Stimulated activated CD4-positive, alpha-beta T cell treated with anti-CD3 and anti-CD28 coated beads, Interleukin-1b, Interleukin-23, amount 100 ng/mL, for 48 hours (primary cell): ENCODE measurements around the gene CEACAM19.
"Not testable (repeated sequence)": the region's sequence is repeated elsewhere in the genome, so short reads cannot be mapped to it uniquely, and the experiment has no call there.

Experiments
- DNase-seq: peaks from one replicate; pipeline ENCODE4 v3.0.0-alpha.2; 2020

The CEACAM19 gene

GRCh38 chr19:44677019-44677811, 5.9 kb downstream of the CEACAM19 start:
- no peak for DNase-seq

- DNase-seq: no peak
Measured at GRCh38 chr19:44680536-44680935, 9.3 kb downstream of the CEACAM19 start.

- DNase-seq: no peak
Measured at GRCh38 chr19:44681992-44682790, 10.9 kb downstream of the CEACAM19 start.

- no peak for DNase-seq
Measured at GRCh38 chr19:44682807-44683206, 11.5 kb downstream of the CEACAM19 start.

GRCh38 chr19:44683434-44684210, 12.3 kb downstream of the CEACAM19 start:
- no peak for DNase-seq

GRCh38 chr19:44684396-44684795, 13.1 kb downstream of the CEACAM19 start:
- DNase-seq: not testable (repeated sequence)

GRCh38 chr19:44684892-44685863, 13.9 kb downstream of the CEACAM19 start:
- DNase-seq: peak; percentile 14

- DNase-seq: no peak
Measured at GRCh38 chr19:44685877-44686276, 14.6 kb downstream of the CEACAM19 start.

GRCh38 chr19:44686896-44687295, 15.6 kb downstream of the CEACAM19 start:
- DNase-seq: no peak

GRCh38 chr19:44687888-44688287, 16.6 kb downstream of the CEACAM19 start:
- no peak for DNase-seq

- DNase-seq: peak; percentile 73
Measured at GRCh38 chr19:44689290-44690130, 18.2 kb downstream of the CEACAM19 start.

GRCh38 chr19:44690131-44690440, 18.8 kb downstream of the CEACAM19 start:
- DNase-seq: no peak

GRCh38 chr19:44692379-44692721, 21.1 kb downstream of the CEACAM19 start:
- no peak for DNase-seq

GRCh38 chr19:44694184-44694579, 22.9 kb downstream of the CEACAM19 start:
- peak; percentile 52 for DNase-seq

GRCh38 chr19:44696939-44697669, 25.8 kb downstream of the CEACAM19 start:
- no peak for DNase-seq

- no peak for DNase-seq
Measured at GRCh38 chr19:44697670-44698034, 26.4 kb downstream of the CEACAM19 start.

- DNase-seq: no peak
Measured at GRCh38 chr19:44698492-44699201, 27.4 kb downstream of the CEACAM19 start, which contains the start of gene CEACAM16. Gene CEACAM16, plus strand, starts transcription at chr19:44699151. Its CDS starts 2,306 bp downstream, at chr19:44701457.

- no peak for DNase-seq
Measured at GRCh38 chr19:44700547-44700946, 29.3 kb downstream of the CEACAM19 start.

- DNase-seq: no peak
Measured at GRCh38 chr19:44701228-44701627, 29.9 kb downstream of the CEACAM19 start.
